ENCODE results near the gene SKOR1.

SKOR1 gene

GRCh38 chr15:67843571-67844387 is 18.5 kb downstream of the SKOR1 start:
- Histone ChIP-seq H3K4me2 (ENCODE audit: low read length) (no peak overlapping the region), H3K4me3 (ENCODE audit: low read depth, low read length, poor library complexity, severe bottlenecking) (no peak overlapping the region)

GRCh38 chr15:67845974-67846373 is 20.7 kb downstream of the SKOR1 start:
- no peak overlapping the region for H3K4me3 ChIP-seq (ENCODE audit: low read depth, low read length, poor library complexity, severe bottlenecking)
- H3K27me3 ChIP-seq (ENCODE audit: insufficient read depth, low read length), result no peaks in the 10 kb centered on the region
- H3K4me2 ChIP-seq (ENCODE audit: low read length), result no peak overlapping the region
- H3K4me1 ChIP-seq (ENCODE audit: insufficient read depth, low read length, severe bottlenecking), result peaks cover 69% of the 10 kb centered on the region
- peak overlapping the region; percentile 35 for H3K27ac ChIP-seq (ENCODE audit: low read depth, low read length, poor library complexity, severe bottlenecking)
- H2AFZ ChIP-seq (ENCODE audit: low read length), result no peak overlapping the region
- no peaks in the 10 kb centered on the region for H3F3A ChIP-seq (ENCODE audit: insufficient read depth, low read length)
- H3K36me3 ChIP-seq (ENCODE audit: insufficient read depth, low read length), result no peaks in the 10 kb centered on the region
- TF ChIP-seq CTCF (IDR thresholded peaks at IDR 0.05; ENCODE audit: low read length), result no peak
- TF ChIP-seq EZH2 (IDR thresholded peaks at IDR 0.05; ENCODE audit: borderline replicate concordance, low read length), result no peak
- no peaks in the 10 kb centered on the region for H3K79me2 ChIP-seq (ENCODE audit: insufficient read depth, low read length)
- no peak overlapping the region for H3K9ac ChIP-seq (ENCODE audit: low read length)
- no peaks in the 10 kb centered on the region for H4K20me1 ChIP-seq (ENCODE audit: insufficient read depth, low read length)
- no peaks in the 10 kb centered on the region for H3K9me2 ChIP-seq (ENCODE audit: low read depth, low read length)
- no peaks in the 10 kb centered on the region for H3K9me3 ChIP-seq (ENCODE audit: low read length)

More at GRCh38 chr15:67843571-67844387, 18.5 kb downstream of the SKOR1 start:
- H3K79me2 ChIP-seq (ENCODE audit: insufficient read depth, low read length), result no peaks in the 10 kb centered on the region
- TF ChIP-seq CTCF (IDR thresholded peaks at IDR 0.05; ENCODE audit: low read length) (no peak), EZH2 (IDR thresholded peaks at IDR 0.05; ENCODE audit: borderline replicate concordance, low read length) (no peak)
- H3K27me3 ChIP-seq (ENCODE audit: insufficient read depth, low read length), result no peaks in the 10 kb centered on the region
- no peaks in the 10 kb centered on the region for H3K36me3 ChIP-seq (ENCODE audit: insufficient read depth, low read length)
- no peak overlapping the region for H2AFZ ChIP-seq (ENCODE audit: low read length)
- peaks cover 62% of the 10 kb centered on the region for H3K4me1 ChIP-seq (ENCODE audit: insufficient read depth, low read length, severe bottlenecking)
- H4K20me1 ChIP-seq (ENCODE audit: insufficient read depth, low read length), result no peaks in the 10 kb centered on the region
- no peaks in the 10 kb centered on the region for H3F3A ChIP-seq (ENCODE audit: insufficient read depth, low read length)
- no peaks in the 10 kb centered on the region for H3K9me2 ChIP-seq (ENCODE audit: low read depth, low read length)
- peak overlapping the region; percentile 64 for H3K27ac ChIP-seq (ENCODE audit: low read depth, low read length, poor library complexity, severe bottlenecking)
- H3K9me3 ChIP-seq (ENCODE audit: low read length), result no peaks in the 10 kb centered on the region
- no peak overlapping the region; the same call in 1 of the 2 replicates for H3K9ac ChIP-seq (ENCODE audit: low read length)

GRCh38 chr15:67849538-67849937 is 24.2 kb downstream of the SKOR1 start:
- H2AFZ ChIP-seq (ENCODE audit: low read length), result no peak overlapping the region
- no peaks in the 10 kb centered on the region for H3K9me2 ChIP-seq (ENCODE audit: low read depth, low read length)
- no peak overlapping the region for H3K9ac ChIP-seq (ENCODE audit: low read length)
- H3K4me2 ChIP-seq (ENCODE audit: low read length), result no peak overlapping the region
- H3K9me3 ChIP-seq (ENCODE audit: low read length), result no peaks in the 10 kb centered on the region
- H3F3A ChIP-seq (ENCODE audit: insufficient read depth, low read length), result no peaks in the 10 kb centered on the region
- no peaks in the 10 kb centered on the region for H3K27me3 ChIP-seq (ENCODE audit: insufficient read depth, low read length)
- no peak overlapping the region for H3K4me3 ChIP-seq (ENCODE audit: low read depth, low read length, poor library complexity, severe bottlenecking)
- TF ChIP-seq EZH2 (IDR thresholded peaks at IDR 0.05; ENCODE audit: borderline replicate concordance, low read length) (no peak), CTCF (IDR thresholded peaks at IDR 0.05; ENCODE audit: low read length) (no peak)
- peak overlapping the region; percentile 96 for H3K27ac ChIP-seq (ENCODE audit: low read depth, low read length, poor library complexity, severe bottlenecking)
- H3K36me3 ChIP-seq (ENCODE audit: insufficient read depth, low read length), result no peaks in the 10 kb centered on the region
- peaks cover 74% of the 10 kb centered on the region for H3K4me1 ChIP-seq (ENCODE audit: insufficient read depth, low read length, severe bottlenecking)
- no peaks in the 10 kb centered on the region for H3K79me2 ChIP-seq (ENCODE audit: insufficient read depth, low read length)
- H4K20me1 ChIP-seq (ENCODE audit: insufficient read depth, low read length), result no peaks in the 10 kb centered on the region

Measured in OCI-LY1 (cell line).